HepG2 (cell line): ENCODE data around the gene PCOLCE2. TPM values are rescaled to one million over a fixed set of nuclear protein-coding genes. Genes with fewer than 3 reads are reported as not detected.
A peak's percentile ranks its signal among the peaks of the same experiment; 100 is the strongest.

Experiments
- CBX5 ChIP-seq: sonication (generic); formaldehyde crosslinking; IDR thresholded peaks from 2 replicates; pipeline ENCODE4 v1.4.0; 2020; ENCODE audit warnings: missing genetic modification reagents, borderline replicate concordance
- CTCF ChIP-seq: sonication (generic); formaldehyde crosslinking; IDR thresholded peaks from 2 replicates; pipeline ENCODE4 v1.5.0; 2020; ENCODE audit warnings: mild to moderate bottlenecking, missing genetic modification reagents, moderate library complexity
- MAX ChIP-seq: IDR thresholded peaks from 2 replicates; pipeline ENCODE4 v1.6.1; 2012; ENCODE audit warnings: inconsistent platforms
- MTA3 ChIP-seq: sonication (generic); formaldehyde crosslinking; IDR thresholded peaks from 2 replicates; pipeline ENCODE4 v1.4.0; 2020; ENCODE audit warnings: missing genetic modification reagents
- POGZ ChIP-seq: sonication (generic); formaldehyde crosslinking; IDR thresholded peaks from 2 replicates; pipeline ENCODE4 v1.4.0; 2020; ENCODE audit warnings: mild to moderate bottlenecking, missing genetic modification reagents
- SMC3 ChIP-seq: IDR thresholded peaks from 2 replicates; pipeline ENCODE4 v1.6.1; 2011; ENCODE audit warnings: low read length, improper control_type of control experiment
- ZFP91 ChIP-seq: sonication (generic); formaldehyde crosslinking; IDR thresholded peaks from 2 replicates; pipeline ENCODE4 v1.9.0; 2022; ENCODE audit warnings: missing genetic modification reagents, mild to moderate bottlenecking, borderline replicate concordance
- ZNF550 ChIP-seq: sonication (generic); formaldehyde crosslinking; IDR thresholded peaks from 2 replicates; pipeline ENCODE4 v1.4.0; 2020; ENCODE audit warnings: mild to moderate bottlenecking, missing genetic modification reagents, borderline replicate concordance
- polyA plus RNA-seq, 8 experiments: library from polyadenylated mRNA; depleted of rRNA in 3 of 8; stranded (reverse) in 7 of 8; unstranded in 1 of 8; fragments of >200 nt; fragmentation: Illumina TruSeq in 4 of 8; extraction: Trizol in 4 of 8; gene quantifications; 2 replicates each; pipeline versions ENCODE4 v1.2.1 to v1.2.3, GENCODE V29; 2011 to 2016; ENCODE audit warnings: low read depth in 4 of 8, missing spikeins in 1 of 8, mixed read lengths in 1 of 8; ENCODE audit not compliant: insufficient read depth in 1 of 8
- total RNA-seq, 5 experiments: library from RNA; depleted of rRNA; stranded (reverse); fragments of >200 nt; fragmentation: Illumina TruSeq; extraction: Trizol; gene quantifications; 2 replicates each; pipeline ENCODE4 v1.2.3, GENCODE V29; 2016; ENCODE audit warnings: low read depth in 1 of 5
- TF ChIP-seq, protein P1 (sequence below): sonication (generic); formaldehyde crosslinking; IDR thresholded peaks from 2 replicates; pipeline ENCODE4 v1.5.1; 2020; ENCODE audit warnings: mild to moderate bottlenecking, missing genetic modification reagents, moderate library complexity
- TF ChIP-seq, protein P2 (sequence below): sonication (generic); formaldehyde crosslinking; IDR thresholded peaks from 2 replicates; pipeline ENCODE4 v1.9.0; 2021; ENCODE audit warnings: missing genetic modification reagents, borderline replicate concordance
- TF ChIP-seq, protein P3 (sequence below): sonication (generic); formaldehyde crosslinking; IDR thresholded peaks from 2 replicates; pipeline ENCODE4 v1.5.0; 2020; ENCODE audit warnings: mild to moderate bottlenecking, missing genetic modification reagents, borderline replicate concordance

The PCOLCE2 gene
- total and polyA plus RNA-seq, 2 of the 13 experiments (the other 11 are each of a cell fraction or from before 2014, with no cell fraction given): 0.71 to 2.0 TPM

DNA sequence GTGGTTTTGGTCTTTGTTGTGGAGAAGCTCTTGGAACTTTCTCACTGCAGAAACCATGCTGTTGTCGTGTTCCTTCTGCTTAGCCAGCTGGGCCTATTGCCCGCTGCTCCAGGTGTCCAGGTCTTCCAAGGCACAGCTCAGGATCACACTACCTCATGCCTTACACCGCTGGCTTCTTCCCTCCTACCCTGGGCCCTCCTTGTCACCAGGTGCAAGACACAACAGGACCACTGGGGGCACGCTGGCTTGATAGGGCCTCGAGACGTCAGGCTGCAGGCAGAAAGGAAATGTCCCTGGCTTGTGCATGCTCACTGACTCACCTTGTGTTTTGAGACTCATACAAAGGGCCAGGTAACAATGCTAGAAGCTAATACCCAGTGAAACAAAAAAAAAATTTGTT, 42.3 kb upstream of the PCOLCE2 start (continued):
- peak; percentile 29; the same call in 1 of the 2 replicates for TF ChIP-seq ZFP91 (CRISPR knock-in tag)
- TF ChIP-seq MTA3 (CRISPR knock-in tag): no peak
- no peak for TF ChIP-seq ZNF550 (CRISPR knock-in tag)
- TF ChIP-seq CBX5 (CRISPR knock-in tag): peak; percentile 39; the same call in 1 of the 2 replicates
- TF ChIP-seq SMC3: 0 out of 2 replicates have a peak, but pooled peaks have one; percentile 34
- peak; percentile 39; the same call in 1 of the 2 replicates for TF ChIP-seq POGZ
- TF ChIP-seq, protein P1, sequence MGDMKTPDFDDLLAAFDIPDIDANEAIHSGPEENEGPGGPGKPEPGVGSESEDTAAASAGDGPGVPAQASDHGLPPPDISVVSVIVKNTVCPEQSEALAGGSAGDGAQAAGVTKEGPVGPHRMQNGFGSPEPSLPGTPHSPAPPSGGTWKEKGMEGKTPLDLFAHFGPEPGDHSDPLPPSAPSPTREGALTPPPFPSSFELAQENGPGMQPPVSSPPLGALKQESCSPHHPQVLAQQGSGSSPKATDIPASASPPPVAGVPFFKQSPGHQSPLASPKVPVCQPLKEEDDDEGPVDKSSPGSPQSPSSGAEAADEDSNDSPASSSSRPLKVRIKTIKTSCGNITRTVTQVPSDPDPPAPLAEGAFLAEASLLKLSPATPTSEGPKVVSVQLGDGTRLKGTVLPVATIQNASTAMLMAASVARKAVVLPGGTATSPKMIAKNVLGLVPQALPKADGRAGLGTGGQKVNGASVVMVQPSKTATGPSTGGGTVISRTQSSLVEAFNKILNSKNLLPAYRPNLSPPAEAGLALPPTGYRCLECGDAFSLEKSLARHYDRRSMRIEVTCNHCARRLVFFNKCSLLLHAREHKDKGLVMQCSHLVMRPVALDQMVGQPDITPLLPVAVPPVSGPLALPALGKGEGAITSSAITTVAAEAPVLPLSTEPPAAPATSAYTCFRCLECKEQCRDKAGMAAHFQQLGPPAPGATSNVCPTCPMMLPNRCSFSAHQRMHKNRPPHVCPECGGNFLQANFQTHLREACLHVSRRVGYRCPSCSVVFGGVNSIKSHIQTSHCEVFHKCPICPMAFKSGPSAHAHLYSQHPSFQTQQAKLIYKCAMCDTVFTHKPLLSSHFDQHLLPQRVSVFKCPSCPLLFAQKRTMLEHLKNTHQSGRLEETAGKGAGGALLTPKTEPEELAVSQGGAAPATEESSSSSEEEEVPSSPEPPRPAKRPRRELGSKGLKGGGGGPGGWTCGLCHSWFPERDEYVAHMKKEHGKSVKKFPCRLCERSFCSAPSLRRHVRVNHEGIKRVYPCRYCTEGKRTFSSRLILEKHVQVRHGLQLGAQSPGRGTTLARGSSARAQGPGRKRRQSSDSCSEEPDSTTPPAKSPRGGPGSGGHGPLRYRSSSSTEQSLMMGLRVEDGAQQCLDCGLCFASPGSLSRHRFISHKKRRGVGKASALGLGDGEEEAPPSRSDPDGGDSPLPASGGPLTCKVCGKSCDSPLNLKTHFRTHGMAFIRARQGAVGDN: peak; percentile 71
- TF ChIP-seq, protein P2, sequence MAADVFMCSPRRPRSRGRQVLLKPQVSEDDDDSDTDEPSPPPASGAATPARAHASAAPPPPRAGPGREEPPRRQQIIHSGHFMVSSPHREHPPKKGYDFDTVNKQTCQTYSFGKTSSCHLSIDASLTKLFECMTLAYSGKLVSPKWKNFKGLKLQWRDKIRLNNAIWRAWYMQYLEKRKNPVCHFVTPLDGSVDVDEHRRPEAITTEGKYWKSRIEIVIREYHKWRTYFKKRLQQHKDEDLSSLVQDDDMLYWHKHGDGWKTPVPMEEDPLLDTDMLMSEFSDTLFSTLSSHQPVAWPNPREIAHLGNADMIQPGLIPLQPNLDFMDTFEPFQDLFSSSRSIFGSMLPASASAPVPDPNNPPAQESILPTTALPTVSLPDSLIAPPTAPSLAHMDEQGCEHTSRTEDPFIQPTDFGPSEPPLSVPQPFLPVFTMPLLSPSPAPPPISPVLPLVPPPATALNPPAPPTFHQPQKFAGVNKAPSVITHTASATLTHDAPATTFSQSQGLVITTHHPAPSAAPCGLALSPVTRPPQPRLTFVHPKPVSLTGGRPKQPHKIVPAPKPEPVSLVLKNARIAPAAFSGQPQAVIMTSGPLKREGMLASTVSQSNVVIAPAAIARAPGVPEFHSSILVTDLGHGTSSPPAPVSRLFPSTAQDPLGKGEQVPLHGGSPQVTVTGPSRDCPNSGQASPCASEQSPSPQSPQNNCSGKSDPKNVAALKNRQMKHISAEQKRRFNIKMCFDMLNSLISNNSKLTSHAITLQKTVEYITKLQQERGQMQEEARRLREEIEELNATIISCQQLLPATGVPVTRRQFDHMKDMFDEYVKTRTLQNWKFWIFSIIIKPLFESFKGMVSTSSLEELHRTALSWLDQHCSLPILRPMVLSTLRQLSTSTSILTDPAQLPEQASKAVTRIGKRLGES (CRISPR knock-in tag): no peak
- TF ChIP-seq CTCF (CRISPR knock-in tag): peak; percentile 54
- TF ChIP-seq, protein P3, sequence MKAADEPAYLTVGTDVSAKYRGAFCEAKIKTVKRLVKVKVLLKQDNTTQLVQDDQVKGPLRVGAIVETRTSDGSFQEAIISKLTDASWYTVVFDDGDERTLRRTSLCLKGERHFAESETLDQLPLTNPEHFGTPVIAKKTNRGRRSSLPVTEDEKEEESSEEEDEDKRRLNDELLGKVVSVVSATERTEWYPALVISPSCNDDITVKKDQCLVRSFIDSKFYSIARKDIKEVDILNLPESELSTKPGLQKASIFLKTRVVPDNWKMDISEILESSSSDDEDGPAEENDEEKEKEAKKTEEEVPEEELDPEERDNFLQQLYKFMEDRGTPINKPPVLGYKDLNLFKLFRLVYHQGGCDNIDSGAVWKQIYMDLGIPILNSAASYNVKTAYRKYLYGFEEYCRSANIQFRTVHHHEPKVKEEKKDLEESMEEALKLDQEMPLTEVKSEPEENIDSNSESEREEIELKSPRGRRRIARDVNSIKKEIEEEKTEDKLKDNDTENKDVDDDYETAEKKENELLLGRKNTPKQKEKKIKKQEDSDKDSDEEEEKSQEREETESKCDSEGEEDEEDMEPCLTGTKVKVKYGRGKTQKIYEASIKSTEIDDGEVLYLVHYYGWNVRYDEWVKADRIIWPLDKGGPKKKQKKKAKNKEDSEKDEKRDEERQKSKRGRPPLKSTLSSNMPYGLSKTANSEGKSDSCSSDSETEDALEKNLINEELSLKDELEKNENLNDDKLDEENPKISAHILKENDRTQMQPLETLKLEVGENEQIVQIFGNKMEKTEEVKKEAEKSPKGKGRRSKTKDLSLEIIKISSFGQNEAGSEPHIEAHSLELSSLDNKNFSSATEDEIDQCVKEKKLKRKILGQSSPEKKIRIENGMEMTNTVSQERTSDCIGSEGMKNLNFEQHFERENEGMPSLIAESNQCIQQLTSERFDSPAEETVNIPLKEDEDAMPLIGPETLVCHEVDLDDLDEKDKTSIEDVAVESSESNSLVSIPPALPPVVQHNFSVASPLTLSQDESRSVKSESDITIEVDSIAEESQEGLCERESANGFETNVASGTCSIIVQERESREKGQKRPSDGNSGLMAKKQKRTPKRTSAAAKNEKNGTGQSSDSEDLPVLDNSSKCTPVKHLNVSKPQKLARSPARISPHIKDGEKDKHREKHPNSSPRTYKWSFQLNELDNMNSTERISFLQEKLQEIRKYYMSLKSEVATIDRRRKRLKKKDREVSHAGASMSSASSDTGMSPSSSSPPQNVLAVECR (CRISPR knock-in tag): no peak
- TF ChIP-seq MAX: peak; percentile 37; the same call in 1 of the 2 replicates
